ENCODE data around the gene FARSB. TPM values are rescaled to one million over a fixed set of nuclear protein-coding genes. Genes with fewer than 3 reads are reported as not detected.
"Not testable (repeated sequence)": the region's sequence is repeated elsewhere in the genome, so short reads cannot be mapped to it uniquely, and the experiment has no call there.

Gene FARSB
- total RNA-seq, 1 donor: 25.9 TPM

DNA sequence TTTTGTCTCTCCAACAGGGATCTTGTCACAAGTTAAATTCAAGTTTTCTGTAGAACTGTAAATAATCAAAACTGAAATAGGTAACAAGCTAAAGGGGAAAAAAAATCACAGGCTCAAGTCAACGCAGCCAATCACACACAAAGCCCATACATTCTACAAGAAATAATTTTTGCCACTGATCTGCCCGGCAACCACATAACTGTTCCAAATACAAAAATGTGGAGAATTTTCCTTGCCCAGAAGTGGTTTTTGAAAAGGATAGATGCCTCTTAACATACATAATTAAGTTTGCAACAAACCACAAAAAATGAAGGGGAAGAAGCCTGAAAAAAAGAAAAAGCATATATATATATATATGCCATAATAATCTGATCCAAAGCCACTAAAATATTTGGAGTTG is 60.3 kb downstream of the FARSB start:
- TF ChIP-seq, protein P1, sequence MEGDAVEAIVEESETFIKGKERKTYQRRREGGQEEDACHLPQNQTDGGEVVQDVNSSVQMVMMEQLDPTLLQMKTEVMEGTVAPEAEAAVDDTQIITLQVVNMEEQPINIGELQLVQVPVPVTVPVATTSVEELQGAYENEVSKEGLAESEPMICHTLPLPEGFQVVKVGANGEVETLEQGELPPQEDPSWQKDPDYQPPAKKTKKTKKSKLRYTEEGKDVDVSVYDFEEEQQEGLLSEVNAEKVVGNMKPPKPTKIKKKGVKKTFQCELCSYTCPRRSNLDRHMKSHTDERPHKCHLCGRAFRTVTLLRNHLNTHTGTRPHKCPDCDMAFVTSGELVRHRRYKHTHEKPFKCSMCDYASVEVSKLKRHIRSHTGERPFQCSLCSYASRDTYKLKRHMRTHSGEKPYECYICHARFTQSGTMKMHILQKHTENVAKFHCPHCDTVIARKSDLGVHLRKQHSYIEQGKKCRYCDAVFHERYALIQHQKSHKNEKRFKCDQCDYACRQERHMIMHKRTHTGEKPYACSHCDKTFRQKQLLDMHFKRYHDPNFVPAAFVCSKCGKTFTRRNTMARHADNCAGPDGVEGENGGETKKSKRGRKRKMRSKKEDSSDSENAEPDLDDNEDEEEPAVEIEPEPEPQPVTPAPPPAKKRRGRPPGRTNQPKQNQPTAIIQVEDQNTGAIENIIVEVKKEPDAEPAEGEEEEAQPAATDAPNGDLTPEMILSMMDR (IDR thresholded peaks at IDR 0.05; ENCODE audit: insufficient read depth, low read depth, low read length): no peak
- DNase-seq (ENCODE audit: low read depth): no peak

DNA sequence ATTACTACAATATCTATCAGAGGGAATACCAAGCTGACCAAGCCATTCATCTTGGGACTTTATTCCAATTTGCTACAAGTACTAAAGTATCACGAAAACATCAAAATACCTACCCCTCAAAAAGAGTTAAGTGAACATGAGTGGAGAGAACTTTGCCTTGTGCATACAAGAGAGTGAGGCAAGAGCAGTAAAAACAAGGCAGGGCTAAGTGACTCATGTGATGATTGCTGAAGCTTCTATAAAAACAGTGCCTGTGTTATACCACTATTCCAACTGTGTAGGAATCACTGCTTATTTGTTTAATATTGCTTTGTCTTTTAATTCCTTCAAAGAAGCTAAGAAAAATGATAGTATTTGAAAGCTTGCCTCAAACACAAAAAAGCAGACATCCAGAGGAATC is 61.2 kb downstream of the FARSB start:
- DNase-seq (ENCODE audit: low read depth): peak; percentile 82
- H3K4me3 ChIP-seq (ENCODE audit: low read depth, low read length): no peak overlapping the region
- TF ChIP-seq, protein P1 (IDR thresholded peaks at IDR 0.05; ENCODE audit: insufficient read depth, low read depth, low read length): no peak

More for the DNA sequence above, 60.3 kb downstream of the FARSB start:
- H3K4me3 ChIP-seq (ENCODE audit: low read depth, low read length): no peak overlapping the region

DNA sequence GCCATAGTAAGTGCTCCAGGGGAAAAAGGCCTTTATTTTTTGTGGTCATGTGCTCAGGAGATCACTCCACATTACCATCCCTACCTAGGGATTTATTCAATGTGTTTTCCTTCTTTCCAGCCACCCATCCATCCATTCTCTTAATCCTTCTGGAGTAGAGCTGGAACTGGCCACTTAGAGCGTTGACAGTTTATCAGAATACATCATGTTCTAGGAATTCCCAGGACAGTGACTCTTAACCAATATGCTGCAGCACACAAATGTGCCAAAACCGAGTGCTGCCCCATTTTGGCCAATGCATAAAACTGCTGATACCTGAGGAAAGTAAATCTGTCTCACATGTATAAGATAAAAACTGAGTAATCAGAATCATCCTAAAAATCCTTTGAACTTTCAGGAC is 63.7 kb downstream of the FARSB start:
- TF ChIP-seq, protein P1 (IDR thresholded peaks at IDR 0.05; ENCODE audit: insufficient read depth, low read depth, low read length): no peak
- no peak for DNase-seq (ENCODE audit: low read depth)
- no peak overlapping the region for H3K4me3 ChIP-seq (ENCODE audit: low read depth, low read length)

DNA sequence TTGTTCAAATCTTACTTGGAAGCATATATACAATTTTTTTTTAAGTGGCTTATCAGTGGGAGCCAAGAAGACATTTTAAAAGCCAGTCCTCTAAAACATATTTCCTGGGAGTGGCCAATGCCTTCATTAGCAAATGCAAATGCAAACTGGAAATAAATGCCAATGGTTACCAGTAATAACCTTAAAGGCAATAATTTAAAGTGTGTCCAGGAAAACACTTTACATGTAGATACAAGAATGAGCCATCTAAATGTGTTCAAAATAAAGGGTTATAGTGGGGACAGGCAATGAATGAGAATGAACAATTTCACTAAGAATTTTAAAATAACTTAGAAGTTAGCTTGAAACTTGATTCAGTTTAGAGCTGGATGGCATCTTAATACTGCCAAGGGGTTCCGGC is 64.2 kb downstream of the FARSB start:
- DNase-seq (ENCODE audit: low read depth): no peak
- no peak overlapping the region for H3K4me3 ChIP-seq (ENCODE audit: low read depth, low read length)
- TF ChIP-seq, protein P1 (IDR thresholded peaks at IDR 0.05; ENCODE audit: insufficient read depth, low read depth, low read length): no peak

DNA sequence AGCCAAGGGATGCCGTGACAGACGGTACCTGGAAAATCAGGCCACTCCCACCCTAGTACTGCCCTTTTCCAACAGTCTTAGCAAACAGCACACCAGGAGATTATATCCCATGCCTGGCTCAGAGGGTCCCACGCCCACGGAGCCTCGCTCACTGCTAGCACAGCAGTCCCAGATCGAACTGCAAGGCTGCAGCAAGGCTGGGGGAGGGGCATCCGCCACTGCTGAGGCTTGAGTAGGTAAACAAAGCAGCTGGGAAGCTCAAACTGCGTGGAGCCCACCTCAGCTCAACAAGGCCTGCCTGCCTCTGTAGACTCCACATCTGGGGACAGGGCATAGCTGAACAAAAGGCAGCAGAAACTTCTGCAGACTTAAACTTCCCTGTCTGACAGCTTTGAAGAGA is 71.3 kb downstream of the FARSB start:
- not testable (repeated sequence) for DNase-seq (ENCODE audit: low read depth); H3K4me3 ChIP-seq (ENCODE audit: low read depth, low read length)

DNA sequence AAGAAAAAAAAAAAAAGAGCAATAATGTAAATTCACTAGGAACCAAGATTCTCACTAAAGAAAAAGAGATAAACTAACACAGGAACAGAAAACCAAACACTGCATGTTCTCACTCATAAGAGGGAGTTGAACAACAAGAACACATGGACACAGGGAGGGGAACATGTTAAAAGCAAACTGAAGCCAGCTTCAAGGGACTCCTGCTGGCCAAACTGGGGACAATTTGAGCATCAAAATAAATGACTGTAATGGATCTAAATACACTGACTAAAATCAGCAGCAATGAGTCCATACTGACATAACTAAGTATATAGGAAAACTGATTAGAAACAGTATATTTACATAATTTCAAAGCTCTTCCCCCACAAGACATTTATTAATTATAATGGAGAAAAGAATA is 73.0 kb downstream of the FARSB start:
- TF ChIP-seq, protein P1 (IDR thresholded peaks at IDR 0.05; ENCODE audit: insufficient read depth, low read depth, low read length): peak; percentile 32
- no peak for DNase-seq (ENCODE audit: low read depth)
- no peak overlapping the region for H3K4me3 ChIP-seq (ENCODE audit: low read depth, low read length)

DNA sequence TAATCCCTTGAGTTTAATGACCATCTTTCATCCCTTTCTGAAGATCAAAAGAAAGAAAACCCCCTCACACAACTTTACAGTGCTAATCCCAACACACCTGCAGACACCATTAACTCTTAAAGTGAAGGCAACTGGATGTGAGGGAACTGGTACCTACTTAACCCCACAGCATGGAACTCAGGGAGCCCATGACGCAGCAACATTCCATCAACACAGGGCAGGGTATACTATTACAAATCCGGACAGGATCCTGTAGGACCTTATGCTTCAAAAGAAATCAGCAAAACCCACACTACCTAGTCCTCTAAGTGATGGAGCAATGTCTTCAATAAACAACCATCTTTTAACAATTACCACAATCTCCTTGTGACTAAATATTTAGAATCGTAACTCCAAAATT is 78.6 kb downstream of the FARSB start:
- no peak overlapping the region for H3K4me3 ChIP-seq (ENCODE audit: low read depth, low read length)
- TF ChIP-seq, protein P1 (IDR thresholded peaks at IDR 0.05; ENCODE audit: insufficient read depth, low read depth, low read length): no peak
- no peak for DNase-seq (ENCODE audit: low read depth)
